HCT116 (cell line): ENCODE data around the gene FKBP6. TPM values are rescaled to one million over a fixed set of nuclear protein-coding genes. Genes with fewer than 3 reads are reported as not detected.

Source experiments
- ATAC-seq: fragments of 200-7000 bp; cut with Tn5 transposase; 2 replicates; pipeline ENCODE4 v1.9.1; 2020; ENCODE audit warnings: mild to moderate bottlenecking, moderate library complexity
- BruUV-seq: library from RNA; stranded (reverse); fragments of 400-500 nt; replicated peaks from 2 replicates; lab custom pipeline; 2021; lab: Mats Ljungman, UMichigan
- CTCF ChIA-PET: fragments of 300-600 bp; sonication (Branson Sonifier 250); formaldehyde crosslinking; loops from one replicate; lab custom pipeline; 2021; ENCODE audit warnings: antibody characterized with exemption; lab: Charles Lee
- POLR2A ChIA-PET: fragments of 300-600, 350-600 bp; sonication (Branson Sonifier 250); formaldehyde crosslinking; loops from one replicate; lab custom pipeline; 2021; ENCODE audit warnings: antibody characterized with exemption; lab: Charles Lee
- RAD21 ChIA-PET, 2 experiments: fragments of 300-600 bp; sonication (Branson Sonifier 250); formaldehyde crosslinking; loops; one replicate each; lab custom pipeline; 2023; ENCODE audit warnings: low total read pairs in 2 of 2; ENCODE audit not compliant: uncharacterized antibody in 2 of 2, unreplicated experiment in 2 of 2, low non-redundant PET in 1 of 2; lab: Charles Lee
- DNase-seq: peaks from one replicate; pipeline ENCODE4 v3.0.0-alpha.2; 2010; ENCODE audit warnings: low read depth, low spot score
- H2AFZ ChIP-seq: fragments of 200-600 bp; shearing (Covaris generic), sonication (generic); 2 replicates; pipeline ENCODE4 v1.6.1; 2017; ENCODE audit warnings: low read depth, mixed run types, mixed read lengths, antibody characterized with exemption, low read length; ENCODE audit not compliant: poor library complexity, severe bottlenecking
- H3K27ac ChIP-seq: 2 replicates; pipeline ENCODE4 v1.5.1; 2012; ENCODE audit warnings: low read depth, low read length
- H3K27me3 ChIP-seq: fragments of 200-600 bp; sonication (generic); 2 replicates; pipeline ENCODE4 v1.6.1; 2016; ENCODE audit warnings: mixed run types, low read length, mixed read lengths; ENCODE audit not compliant: insufficient read depth
- H3K36me3 ChIP-seq, 2 experiments: fragments of 200-500 bp in 1 of 2; fragments of 200-600 bp in 1 of 2; sonication (Bioruptor generic) in 1 of 2; sonication (generic) in 1 of 2; 2 replicates each; pipeline versions ENCODE4 v1.5.1 to v1.6.1; 2014 to 2016; ENCODE audit warnings: low read length in 2 of 2, inconsistent platforms in 1 of 2, mixed read lengths in 1 of 2, mixed run types in 1 of 2; ENCODE audit not compliant: insufficient read depth in 2 of 2, control insufficient read depth in 1 of 2
- H3K4me1 ChIP-seq, 2 experiments: fragments of 200-600 bp in 1 of 2; sonication (generic) in 1 of 2; 2 replicates each; pipeline versions ENCODE4 v1.5.1 to v1.6.1; 2012 to 2017; ENCODE audit warnings: low read length in 2 of 2, inconsistent platforms in 1 of 2, mild to moderate bottlenecking in 1 of 2, mixed read lengths in 1 of 2, mixed run types in 1 of 2, moderate library complexity in 1 of 2; ENCODE audit not compliant: insufficient read depth in 2 of 2, control insufficient read depth in 1 of 2
- H3K4me2 ChIP-seq: fragments of 200-600 bp; sonication (generic); 2 replicates; pipeline ENCODE4 v1.6.1; 2017; ENCODE audit warnings: mixed run types, low read length, mixed read lengths
- H3K4me3 ChIP-seq, 2 experiments: fragments of 200-600 bp in 1 of 2; sonication (generic) in 1 of 2; replicated peaks in 1 of 2; 2 replicates each; pipeline ENCODE4 v1.5.1; 2011 to 2016; ENCODE audit warnings: low read length in 2 of 2, control low read depth in 1 of 2, low read depth in 1 of 2, mild to moderate bottlenecking in 1 of 2, mixed read lengths in 1 of 2, mixed run types in 1 of 2
- H3K79me2 ChIP-seq: fragments of 200-600 bp; sonication (generic); 2 replicates; pipeline ENCODE4 v1.6.1; 2017; ENCODE audit warnings: mild to moderate bottlenecking, mixed run types, low read length, moderate library complexity, mixed read lengths; ENCODE audit not compliant: insufficient read depth
- H3K9ac ChIP-seq: fragments of 200-600 bp; sonication (generic); 2 replicates; pipeline ENCODE4 v1.6.1; 2016; ENCODE audit warnings: low read length, mixed read lengths
- H3K9me2 ChIP-seq: fragments of 200-600 bp; sonication (generic), shearing (Covaris generic); 2 replicates; pipeline ENCODE4 v1.6.1; 2017; ENCODE audit warnings: mixed run types, mild to moderate bottlenecking, moderate library complexity; ENCODE audit not compliant: insufficient read depth
- H3K9me3 ChIP-seq, 2 experiments: fragments of 200-500 bp in 1 of 2; fragments of 200-600 bp in 1 of 2; sonication (Bioruptor generic) in 1 of 2; sonication (generic) in 1 of 2; 2 replicates each; pipeline ENCODE4 v1.6.1; 2014 to 2017; ENCODE audit warnings: low read length in 2 of 2, mixed read lengths in 2 of 2, inconsistent platforms in 1 of 2, low read depth in 1 of 2, mild to moderate bottlenecking in 1 of 2, mixed run types in 1 of 2, moderate library complexity in 1 of 2; ENCODE audit not compliant: control insufficient read depth in 1 of 2, insufficient read depth in 1 of 2
- H4K20me1 ChIP-seq: fragments of 200-600 bp; sonication (generic), shearing (Covaris generic); 2 replicates; pipeline ENCODE4 v1.6.1; 2017; ENCODE audit warnings: mixed run types, mild to moderate bottlenecking, moderate library complexity; ENCODE audit not compliant: insufficient read depth
- CBX3 ChIP-seq: IDR thresholded peaks from 2 replicates; pipeline ENCODE4 v1.6.1; 2012; ENCODE audit warnings: low read depth
- CEBPB ChIP-seq: IDR thresholded peaks from 2 replicates; pipeline ENCODE4 v1.6.1; 2012; ENCODE audit warnings: low read depth
- ELF1 ChIP-seq: IDR thresholded peaks from 2 replicates; pipeline ENCODE4 v1.6.1; 2012; ENCODE audit warnings: low read depth, borderline replicate concordance
- EZH2 ChIP-seq: fragments of 200-600 bp; sonication (generic); IDR thresholded peaks from 2 replicates; pipeline ENCODE4 v1.6.1; 2017; ENCODE audit warnings: antibody characterized with exemption, mixed run types
- JUND ChIP-seq: IDR thresholded peaks from 2 replicates; pipeline ENCODE4 v1.6.1; 2012
- POLR2A ChIP-seq: IDR thresholded peaks from 2 replicates; pipeline ENCODE4 v1.7.0; 2011; ENCODE audit warnings: borderline replicate concordance; ENCODE audit not compliant: insufficient read depth, insufficient read length; ENCODE audit errors: extremely low read depth
- POLR2AphosphoS5 ChIP-seq: IDR thresholded peaks from 2 replicates; pipeline ENCODE4 v1.6.1; 2011; ENCODE audit warnings: mild to moderate bottlenecking, low read depth, low read length, moderate library complexity
- RAD21 ChIP-seq: IDR thresholded peaks from 2 replicates; pipeline ENCODE4 v1.6.1; 2012; ENCODE audit warnings: low read depth, mild to moderate bottlenecking
- SIN3A ChIP-seq: IDR thresholded peaks from 2 replicates; pipeline ENCODE4 v1.6.1; 2012; ENCODE audit warnings: low read depth
- SP1 ChIP-seq: IDR thresholded peaks from 2 replicates; pipeline ENCODE4 v1.6.1; 2012; ENCODE audit warnings: low read depth
- SRF ChIP-seq: IDR thresholded peaks from 2 replicates; pipeline ENCODE4 v1.6.1; 2012; ENCODE audit warnings: low read depth
- TCF7L2 ChIP-seq: IDR thresholded peaks from 2 replicates; pipeline ENCODE4 v1.7.0; 2011; ENCODE audit warnings: borderline replicate concordance, inconsistent platforms; ENCODE audit not compliant: insufficient read depth, insufficient read length; ENCODE audit errors: extremely low read depth
- YY1 ChIP-seq: IDR thresholded peaks from 2 replicates; pipeline ENCODE4 v1.6.1; 2011; ENCODE audit warnings: low read length, low read depth, moderate library complexity, mild to moderate bottlenecking; ENCODE audit not compliant: insufficient replicate concordance; ENCODE audit errors: extremely low read depth
- ZFX ChIP-seq: fragments of 450-650 bp; IDR thresholded peaks from 2 replicates; pipeline ENCODE4 v1.6.1; 2017
- intact Hi-C: fragments of 100-400 bp; cut with micrococcal nuclease; formaldehyde crosslinking; loops from 2 replicates; pipeline ENCODE4 v1.10.0; 2022
- total RNA-seq: library from RNA; stranded (reverse); gene quantifications from one replicate; pipeline ENCODE4 v1.2.1, GENCODE V29; 2021; ENCODE audit not compliant: unreplicated experiment
- TF ChIP-seq, protein P1 (sequence below): IDR thresholded peaks from 2 replicates; pipeline ENCODE4 v1.6.1; 2012
- TF ChIP-seq, protein P2 (sequence below), 3 experiments: fragments of 200-600 bp in 1 of 3; sonication (generic) in 1 of 3; IDR thresholded peaks in 2 of 3; conservative IDR thresholded peaks in 1 of 3; 2 replicates each; pipeline ENCODE4 v1.5.1; 2012 to 2017; ENCODE audit warnings: low read depth in 2 of 3, low read length in 2 of 3, antibody characterized with exemption in 1 of 3, borderline replicate concordance in 1 of 3, control low read depth in 1 of 3, mild to moderate bottlenecking in 1 of 3, mixed read lengths in 1 of 3, mixed run types in 1 of 3, moderate library complexity in 1 of 3; ENCODE audit not compliant: insufficient read depth in 1 of 3
- TF ChIP-seq, protein P3 (sequence below): IDR thresholded peaks from 2 replicates; pipeline ENCODE4 v1.6.1; 2012
- TF ChIP-seq, protein P4 (sequence below): IDR thresholded peaks from 2 replicates; pipeline ENCODE4 v1.6.1; 2011; ENCODE audit warnings: mild to moderate bottlenecking, low read length, moderate library complexity; ENCODE audit not compliant: insufficient replicate concordance; ENCODE audit errors: extremely low read depth

FKBP6 gene
- total RNA-seq, 1 experiment from 2014 or later, result not detected

DNA sequence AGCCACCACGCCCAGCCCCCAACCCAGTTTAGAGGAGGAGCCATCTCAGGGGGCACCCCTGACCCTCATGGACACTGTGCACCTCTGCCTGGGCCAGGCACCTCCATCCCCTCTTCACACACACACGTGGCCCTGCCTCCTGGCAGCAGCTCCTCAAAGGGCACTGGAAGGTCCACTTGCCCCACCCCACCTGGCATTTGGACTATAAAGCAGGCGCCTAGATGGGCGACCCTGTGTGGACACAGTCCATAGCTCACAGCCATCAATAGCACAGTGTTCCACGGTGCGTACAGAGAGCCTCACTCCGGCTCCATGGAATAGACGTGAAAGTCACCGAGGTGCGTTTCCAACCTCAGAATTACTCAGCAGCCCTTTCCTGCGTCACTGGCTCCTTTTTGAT lies 41.0 kb downstream of the FKBP6 start:
- CTCF ChIA-PET, result no interaction called here

More for the DNA sequence above, 41.0 kb downstream of the FKBP6 start:
- POLR2A ChIA-PET, result no interaction called here
- ATAC-seq (no peak), DNase-seq (no peak)
- H3K27me3 ChIP-seq, result no peaks in the 10 kb centered on the region
- H3K9me3 ChIP-seq, result no peaks in the 10 kb centered on the region
- H3K4me1 ChIP-seq, result no peaks in the 10 kb centered on the region
- H3K9me2 ChIP-seq, result no peaks in the 10 kb centered on the region
- no peaks in the 10 kb centered on the region for H4K20me1 ChIP-seq
- no TSS peak for BruUV-seq
- no peaks in the 10 kb centered on the region for H3K79me2 ChIP-seq
- H2AFZ ChIP-seq, result no peak overlapping the region
- no peak overlapping the region for H3K4me2 ChIP-seq
- intact Hi-C loops, result no loop called here
- TF ChIP-seq CBX3, result no peak
- TF ChIP-seq TCF7L2, result no peak
- TF ChIP-seq JUND, result no peak
- TF ChIP-seq, protein P1, sequence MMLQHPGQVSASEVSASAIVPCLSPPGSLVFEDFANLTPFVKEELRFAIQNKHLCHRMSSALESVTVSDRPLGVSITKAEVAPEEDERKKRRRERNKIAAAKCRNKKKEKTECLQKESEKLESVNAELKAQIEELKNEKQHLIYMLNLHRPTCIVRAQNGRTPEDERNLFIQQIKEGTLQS, result no peak
- no peak for TF ChIP-seq EZH2
- TF ChIP-seq, protein P2, sequence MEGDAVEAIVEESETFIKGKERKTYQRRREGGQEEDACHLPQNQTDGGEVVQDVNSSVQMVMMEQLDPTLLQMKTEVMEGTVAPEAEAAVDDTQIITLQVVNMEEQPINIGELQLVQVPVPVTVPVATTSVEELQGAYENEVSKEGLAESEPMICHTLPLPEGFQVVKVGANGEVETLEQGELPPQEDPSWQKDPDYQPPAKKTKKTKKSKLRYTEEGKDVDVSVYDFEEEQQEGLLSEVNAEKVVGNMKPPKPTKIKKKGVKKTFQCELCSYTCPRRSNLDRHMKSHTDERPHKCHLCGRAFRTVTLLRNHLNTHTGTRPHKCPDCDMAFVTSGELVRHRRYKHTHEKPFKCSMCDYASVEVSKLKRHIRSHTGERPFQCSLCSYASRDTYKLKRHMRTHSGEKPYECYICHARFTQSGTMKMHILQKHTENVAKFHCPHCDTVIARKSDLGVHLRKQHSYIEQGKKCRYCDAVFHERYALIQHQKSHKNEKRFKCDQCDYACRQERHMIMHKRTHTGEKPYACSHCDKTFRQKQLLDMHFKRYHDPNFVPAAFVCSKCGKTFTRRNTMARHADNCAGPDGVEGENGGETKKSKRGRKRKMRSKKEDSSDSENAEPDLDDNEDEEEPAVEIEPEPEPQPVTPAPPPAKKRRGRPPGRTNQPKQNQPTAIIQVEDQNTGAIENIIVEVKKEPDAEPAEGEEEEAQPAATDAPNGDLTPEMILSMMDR (IDR thresholded peaks at IDR 0.05 in 2 of 3, conservative IDR thresholded peaks at IDR 0.05 in 1 of 3; ENCODE audit: borderline replicate concordance in 1 of 3, insufficient read depth in 1 of 3, low read depth in 2 of 3, low read length in 2 of 3), result no peak
- no peak for TF ChIP-seq SP1
- no peak for TF ChIP-seq SRF
- no peak for TF ChIP-seq POLR2A
- TF ChIP-seq, protein P3, sequence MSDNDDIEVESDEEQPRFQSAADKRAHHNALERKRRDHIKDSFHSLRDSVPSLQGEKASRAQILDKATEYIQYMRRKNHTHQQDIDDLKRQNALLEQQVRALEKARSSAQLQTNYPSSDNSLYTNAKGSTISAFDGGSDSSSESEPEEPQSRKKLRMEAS, result no peak
- TF ChIP-seq RAD21, result no peak
- TF ChIP-seq ELF1, result no peak
- no peak for TF ChIP-seq ZFX
- no peak for TF ChIP-seq CEBPB
- TF ChIP-seq YY1, result no peak
- TF ChIP-seq POLR2AphosphoS5, result no peak
- no peak for TF ChIP-seq SIN3A
- TF ChIP-seq, protein P4, sequence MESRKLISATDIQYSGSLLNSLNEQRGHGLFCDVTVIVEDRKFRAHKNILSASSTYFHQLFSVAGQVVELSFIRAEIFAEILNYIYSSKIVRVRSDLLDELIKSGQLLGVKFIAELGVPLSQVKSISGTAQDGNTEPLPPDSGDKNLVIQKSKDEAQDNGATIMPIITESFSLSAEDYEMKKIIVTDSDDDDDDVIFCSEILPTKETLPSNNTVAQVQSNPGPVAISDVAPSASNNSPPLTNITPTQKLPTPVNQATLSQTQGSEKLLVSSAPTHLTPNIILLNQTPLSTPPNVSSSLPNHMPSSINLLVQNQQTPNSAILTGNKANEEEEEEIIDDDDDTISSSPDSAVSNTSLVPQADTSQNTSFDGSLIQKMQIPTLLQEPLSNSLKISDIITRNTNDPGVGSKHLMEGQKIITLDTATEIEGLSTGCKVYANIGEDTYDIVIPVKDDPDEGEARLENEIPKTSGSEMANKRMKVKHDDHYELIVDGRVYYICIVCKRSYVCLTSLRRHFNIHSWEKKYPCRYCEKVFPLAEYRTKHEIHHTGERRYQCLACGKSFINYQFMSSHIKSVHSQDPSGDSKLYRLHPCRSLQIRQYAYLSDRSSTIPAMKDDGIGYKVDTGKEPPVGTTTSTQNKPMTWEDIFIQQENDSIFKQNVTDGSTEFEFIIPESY, result no peak
- H3K4me3 ChIP-seq, result no peak overlapping the region
- RAD21 ChIA-PET, result no interaction called here
- H3K27ac ChIP-seq, result no peak overlapping the region
- no peaks in the 10 kb centered on the region for H3K36me3 ChIP-seq
- H3K9ac ChIP-seq, result no peak overlapping the region
